GM18951 (cell line): ENCODE measurements around the gene UGT1A10.

Source experiments
- POLR2A ChIP-seq: IDR thresholded peaks from 4 replicates; pipeline ENCODE4 v1.6.1; 2011; ENCODE audit warnings: mild to moderate bottlenecking; ENCODE audit not compliant: insufficient read length, insufficient read depth; ENCODE audit errors: extremely low read depth
- in situ Hi-C: fragments of 300-500 bp; cut with MboI; formaldehyde crosslinking; loops from one replicate; pipeline ENCODE4 v1.12.0; 2022; ENCODE audit warnings: low sequenced_read_pairs, mixed read lengths, inconsistent platforms; ENCODE audit not compliant: unreplicated experiment

Gene UGT1A10

DNA sequence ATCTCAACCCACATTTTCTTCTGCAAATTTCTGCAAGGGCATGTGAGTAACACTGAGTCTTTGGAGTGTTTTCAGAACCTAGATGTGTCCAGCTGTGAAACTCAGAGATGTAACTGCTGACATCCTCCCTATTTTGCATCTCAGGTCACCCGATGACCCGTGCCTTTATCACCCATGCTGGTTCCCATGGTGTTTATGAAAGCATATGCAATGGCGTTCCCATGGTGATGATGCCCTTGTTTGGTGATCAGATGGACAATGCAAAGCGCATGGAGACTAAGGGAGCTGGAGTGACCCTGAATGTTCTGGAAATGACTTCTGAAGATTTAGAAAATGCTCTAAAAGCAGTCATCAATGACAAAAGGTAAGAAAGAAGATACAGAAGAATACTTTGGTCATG is 131.8 kb downstream of the UGT1A10 start:
- TF ChIP-seq POLR2A = no peak
- in situ Hi-C loops = no loop called here

DNA sequence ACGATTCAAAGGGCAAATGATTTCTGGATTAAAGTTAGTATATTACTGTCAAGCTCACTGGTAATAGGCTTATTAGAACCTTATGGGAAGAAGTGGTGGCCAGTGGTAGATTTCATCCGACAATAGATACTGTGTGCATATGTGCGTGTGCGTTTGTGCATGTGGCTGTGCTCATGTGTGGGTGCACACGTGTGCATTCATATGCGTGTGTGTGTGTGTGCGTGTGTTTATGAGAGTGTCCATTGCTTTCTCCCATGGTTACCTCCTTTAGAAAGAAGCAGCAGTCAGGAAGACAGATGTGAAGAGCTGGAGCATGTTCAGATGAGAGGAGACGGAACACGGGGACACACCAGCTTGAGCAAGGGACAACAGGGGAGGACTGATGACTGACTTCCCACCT is 133.0 kb downstream of the UGT1A10 start:
- TF ChIP-seq POLR2A = no peak
- in situ Hi-C loops = no loop called here

DNA sequence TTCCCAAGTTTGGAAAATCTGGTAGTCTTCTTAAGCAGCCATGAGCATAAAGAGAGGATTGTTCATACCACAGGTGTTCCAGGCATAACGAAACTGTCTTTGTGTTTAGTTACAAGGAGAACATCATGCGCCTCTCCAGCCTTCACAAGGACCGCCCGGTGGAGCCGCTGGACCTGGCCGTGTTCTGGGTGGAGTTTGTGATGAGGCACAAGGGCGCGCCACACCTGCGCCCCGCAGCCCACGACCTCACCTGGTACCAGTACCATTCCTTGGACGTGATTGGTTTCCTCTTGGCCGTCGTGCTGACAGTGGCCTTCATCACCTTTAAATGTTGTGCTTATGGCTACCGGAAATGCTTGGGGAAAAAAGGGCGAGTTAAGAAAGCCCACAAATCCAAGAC is 135.9 kb downstream of the UGT1A10 start:
- in situ Hi-C loops = no loop called here
- no peak for TF ChIP-seq POLR2A

DNA sequence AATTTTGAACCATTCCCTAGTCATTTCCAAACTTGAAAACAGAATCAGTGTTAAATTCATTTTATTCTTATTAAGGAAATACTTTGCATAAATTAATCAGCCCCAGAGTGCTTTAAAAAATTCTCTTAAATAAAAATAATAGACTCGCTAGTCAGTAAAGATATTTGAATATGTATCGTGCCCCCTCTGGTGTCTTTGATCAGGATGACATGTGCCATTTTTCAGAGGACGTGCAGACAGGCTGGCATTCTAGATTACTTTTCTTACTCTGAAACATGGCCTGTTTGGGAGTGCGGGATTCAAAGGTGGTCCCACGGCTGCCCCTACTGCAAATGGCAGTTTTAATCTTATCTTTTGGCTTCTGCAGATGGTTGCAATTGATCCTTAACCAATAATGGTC is 136.3 kb downstream of the UGT1A10 start:
- in situ Hi-C loops = no loop called here
- TF ChIP-seq POLR2A = no peak

DNA sequence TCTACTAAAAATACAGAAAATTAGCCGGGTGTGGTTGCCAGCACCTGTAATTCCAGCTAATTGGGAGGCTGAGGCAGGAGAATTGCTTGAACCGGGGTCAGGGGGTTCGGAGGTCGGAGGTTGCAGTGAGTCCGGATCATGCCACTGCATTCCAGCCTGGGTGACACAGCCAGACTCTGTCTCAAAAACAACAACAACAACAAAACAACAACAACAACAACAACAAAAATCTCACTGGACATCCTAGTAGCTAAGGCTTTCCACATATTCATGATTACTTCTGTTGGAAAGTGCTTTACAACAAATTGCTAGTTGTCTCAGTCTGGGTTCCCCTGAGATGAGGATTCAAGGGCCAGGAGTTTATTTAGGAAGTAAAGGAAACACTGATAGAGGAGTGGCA is 137.6 kb downstream of the UGT1A10 start:
- in situ Hi-C loops = no loop called here
- no peak for TF ChIP-seq POLR2A

DNA sequence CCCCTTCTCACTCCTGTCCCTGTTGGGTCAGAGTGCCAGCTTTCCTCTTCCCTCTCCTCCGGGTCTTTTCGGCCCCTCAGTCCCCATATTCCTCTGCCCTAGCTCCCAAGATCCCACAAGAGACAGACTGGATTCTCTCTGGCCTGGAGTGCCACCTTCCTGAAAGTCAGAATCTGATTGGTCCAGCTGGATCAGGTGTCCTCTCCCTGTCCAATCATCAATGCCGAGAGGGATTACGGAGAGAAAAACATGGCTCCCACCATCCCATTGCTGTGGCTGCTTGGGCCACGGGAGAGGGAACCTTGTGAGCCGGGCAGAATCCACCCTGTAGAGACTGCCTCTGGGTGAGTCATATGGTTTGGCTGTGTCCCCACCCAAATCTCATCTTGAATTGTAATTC is 139.2 kb downstream of the UGT1A10 start:
- in situ Hi-C loops = no loop called here
- TF ChIP-seq POLR2A = no peak

DNA sequence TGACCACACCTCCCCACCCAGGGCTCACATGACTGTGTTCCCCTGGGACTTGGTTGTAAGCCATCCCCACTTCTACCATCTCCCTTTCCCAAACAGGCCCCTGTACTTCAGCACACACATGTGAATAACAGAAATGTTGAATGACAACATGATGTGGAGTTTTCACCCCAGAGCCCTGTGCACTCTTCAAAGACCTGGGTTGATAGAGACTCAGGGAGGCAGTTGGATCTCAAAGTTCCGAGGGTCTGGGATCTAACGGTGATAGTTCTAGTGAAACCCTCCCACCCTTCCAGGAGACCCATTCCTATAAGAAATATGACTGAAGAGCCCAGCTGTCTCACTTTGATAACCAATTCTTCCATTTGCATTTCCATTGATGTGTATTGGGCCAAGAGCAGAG is 141.8 kb downstream of the UGT1A10 start, which contains the start of gene MROH2A:
TSS of gene MROH2A (plus strand) at position 301 of the 400 bp plus-strand sequence. CDS start 1,029 bp downstream, outside the sequence.
- in situ Hi-C loops = no loop called here
- TF ChIP-seq POLR2A = no peak

DNA sequence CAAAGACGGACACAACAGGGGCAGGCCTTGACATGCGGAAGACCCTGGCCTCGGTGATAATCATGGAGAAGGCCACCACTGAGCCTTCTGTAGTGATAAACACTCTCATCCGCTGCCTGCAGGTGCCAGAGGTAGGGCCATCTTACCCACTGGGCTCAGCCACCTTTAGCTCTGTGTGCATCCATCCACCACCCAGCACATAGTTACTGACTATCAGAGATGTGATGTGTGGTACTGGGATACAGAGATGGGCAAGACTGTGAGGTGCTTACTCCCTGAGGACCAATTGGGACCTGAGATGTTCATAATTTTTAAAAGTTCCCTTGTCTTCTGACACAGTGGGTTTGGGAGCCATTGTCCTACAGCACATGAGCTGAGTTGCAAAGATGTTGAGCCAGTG is 143.5 kb downstream of the UGT1A10 start:
- in situ Hi-C loops = no loop called here
- TF ChIP-seq POLR2A = no peak

DNA sequence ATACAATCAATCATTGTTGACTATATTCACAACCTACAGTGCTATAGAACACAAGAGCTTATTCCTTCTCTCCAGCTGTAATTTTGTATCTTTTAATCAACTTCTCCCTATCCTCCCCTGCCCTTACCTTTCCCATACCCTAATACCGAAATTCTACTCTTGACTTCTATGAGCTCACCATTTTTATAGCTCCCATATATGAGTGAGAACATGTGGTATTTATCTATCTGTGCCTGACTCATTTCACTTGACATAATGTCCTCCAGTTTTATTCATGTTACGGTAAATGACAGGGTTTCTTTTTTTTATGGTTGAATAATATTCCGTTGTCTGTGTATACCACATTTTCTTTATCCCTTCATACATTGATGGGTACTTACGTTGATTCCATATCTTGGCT is 144.5 kb downstream of the UGT1A10 start:
- TF ChIP-seq POLR2A = no peak
- in situ Hi-C loops = no loop called here

DNA sequence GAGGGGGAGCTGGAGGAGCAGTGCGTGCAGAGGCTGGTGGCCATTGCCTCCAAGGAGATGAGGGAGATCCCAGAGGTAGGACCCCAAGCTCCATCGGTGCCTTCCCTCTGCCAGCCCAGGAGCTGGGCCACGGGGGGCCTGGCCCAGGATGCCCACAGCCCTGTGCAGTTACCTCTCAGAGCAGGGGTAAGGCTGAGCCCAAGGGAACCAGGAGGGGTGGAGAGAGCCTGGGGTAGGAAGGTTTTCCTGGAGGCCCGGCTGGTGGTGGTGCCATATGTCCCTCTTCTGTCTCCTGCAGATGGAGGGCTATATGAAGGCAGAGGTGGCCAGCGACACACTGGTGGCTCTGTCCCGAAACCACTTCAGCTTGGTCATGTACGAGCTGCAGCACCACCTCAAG is 153.3 kb downstream of the UGT1A10 start:
- no peak for TF ChIP-seq POLR2A
- in situ Hi-C loops = no loop called here

DNA sequence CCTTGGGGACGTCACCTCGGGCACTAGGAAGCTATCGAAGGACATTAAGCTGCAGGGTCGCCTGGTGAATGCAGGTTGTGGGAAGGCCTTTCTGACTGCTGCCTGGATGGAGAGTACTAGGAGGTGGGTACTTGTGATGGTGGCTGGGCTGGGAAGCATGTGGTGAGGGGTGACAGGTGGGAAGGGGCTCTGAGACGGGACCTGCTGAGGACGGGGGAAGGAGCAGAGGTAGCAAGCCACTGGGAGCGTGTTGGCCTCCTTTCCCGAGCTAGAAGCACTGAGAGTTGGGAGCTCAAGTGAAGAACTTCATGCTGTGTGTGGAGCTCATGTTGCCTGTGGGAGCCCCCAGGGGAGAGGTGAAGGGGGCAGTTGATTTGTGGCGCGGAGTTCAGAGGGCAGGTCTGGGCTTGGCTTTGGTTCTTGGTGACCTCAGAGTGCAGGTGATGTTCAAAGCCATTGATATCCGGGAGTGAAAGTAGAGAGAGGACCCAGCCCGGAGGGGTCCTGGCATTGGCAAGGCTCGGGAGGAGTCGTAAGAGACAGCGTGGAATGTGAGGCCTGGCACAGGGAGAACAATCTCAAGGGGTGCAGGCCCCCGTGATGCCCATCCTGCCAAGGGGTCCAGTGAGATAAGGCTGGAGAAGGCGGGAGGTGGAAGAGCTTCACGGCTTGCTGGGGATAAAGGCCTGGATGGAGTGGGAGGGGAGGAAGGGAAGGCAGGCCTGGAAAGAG is 155.1 kb downstream of the UGT1A10 start:
- in situ Hi-C loops = no loop called here
- TF ChIP-seq POLR2A = no peak

DNA sequence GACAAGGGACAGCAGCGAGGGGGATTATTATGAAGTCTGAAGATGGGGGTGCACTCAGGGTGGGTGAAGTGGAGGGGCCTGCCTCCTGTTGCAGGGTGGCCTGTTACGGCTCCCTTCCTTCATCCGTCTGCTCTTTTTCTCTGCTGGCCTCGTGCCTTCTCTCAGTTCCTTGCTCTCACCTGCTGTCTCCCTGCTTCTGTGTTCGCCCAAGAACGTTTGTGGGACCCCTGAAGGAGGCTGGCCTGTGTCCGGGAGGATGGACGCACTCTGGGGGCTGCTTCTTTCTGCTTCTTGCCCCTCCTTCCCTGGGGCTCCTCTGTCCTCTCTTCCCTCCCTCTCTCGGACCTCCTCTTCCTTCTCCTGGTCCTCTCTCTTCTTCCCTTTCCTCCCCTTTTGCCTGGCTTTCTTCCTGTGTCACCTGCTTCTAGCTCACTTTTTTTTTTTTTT is 155.7 kb downstream of the UGT1A10 start:
- no peak for TF ChIP-seq POLR2A
- in situ Hi-C loops = no loop called here

DNA sequence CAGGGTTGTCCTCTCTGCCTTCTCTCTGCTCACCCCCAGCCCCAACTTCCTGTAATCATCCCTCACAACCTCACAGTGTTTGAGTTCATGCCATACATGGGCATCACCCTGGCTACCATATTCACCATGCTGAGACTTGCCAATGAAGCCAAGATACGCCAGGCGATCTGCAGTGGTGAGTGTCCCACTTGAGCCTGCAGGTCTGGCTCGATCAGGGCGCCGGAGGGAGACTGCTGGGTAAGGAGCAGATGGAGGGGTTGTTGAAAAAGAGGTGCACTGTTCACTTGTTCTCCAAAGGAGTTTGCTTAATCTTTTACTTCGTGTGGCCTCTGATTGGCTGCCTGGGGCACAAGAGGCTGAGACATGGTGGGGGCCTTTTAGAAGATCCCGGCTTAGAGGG is 156.5 kb downstream of the UGT1A10 start:
- in situ Hi-C loops = no loop called here

DNA sequence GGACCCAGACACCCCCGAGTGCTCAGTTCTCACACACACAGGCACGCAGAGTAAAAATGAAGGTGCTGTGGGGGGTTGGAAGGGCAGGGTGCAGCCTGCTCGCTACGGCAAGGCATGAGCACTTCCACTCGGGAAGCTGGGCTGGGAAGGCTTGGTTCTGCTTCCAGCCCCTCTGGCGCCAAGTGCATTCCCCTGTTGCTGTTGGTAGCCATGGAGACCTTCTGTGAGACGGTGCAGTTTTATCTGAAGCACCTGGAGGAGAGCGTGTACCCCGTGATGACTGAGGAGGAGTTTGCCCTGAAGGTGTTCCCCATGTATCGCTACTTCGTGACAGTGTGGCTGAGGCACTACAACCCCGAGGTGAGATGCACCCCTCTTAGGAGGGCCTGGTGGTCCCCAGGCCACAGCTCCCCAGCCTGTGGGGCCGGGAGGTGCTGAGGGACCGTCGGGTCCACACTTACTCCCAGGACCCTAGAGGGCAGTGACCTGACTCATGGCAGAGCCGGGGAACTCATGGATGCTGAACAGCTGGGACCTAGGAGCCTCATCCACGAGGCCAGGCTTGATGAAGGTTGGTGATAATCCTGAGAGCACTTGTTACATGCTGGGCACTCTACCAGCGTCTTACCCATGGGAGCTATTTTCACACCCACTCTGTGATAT is 157.3 kb downstream of the UGT1A10 start:
- no peak for TF ChIP-seq POLR2A
- in situ Hi-C loops = no loop called here

More for the DNA sequence above, 156.5 kb downstream of the UGT1A10 start:
- no peak for TF ChIP-seq POLR2A
